Lung (tissue), 16 donors: ENCODE measurements around the gene DCLRE1B. TPM values are rescaled to one million over a fixed set of nuclear protein-coding genes. Genes with fewer than 3 reads are reported as not detected.

Experiments used
- ATAC-seq: fragments of 200-7000 bp; cut with Tn5 transposase; one replicate; pipeline ENCODE4 v1.9.1; 2020; ENCODE audit warnings: moderate number of reproducible peaks; ENCODE audit not compliant: insufficient read depth, low FRiP score
- DNase-seq, 3 donors: peaks; one replicate each; pipeline ENCODE4 v3.0.0-alpha.2; 2013 to 2017
- H3K27ac ChIP-seq, 2 donors: one replicate each; pipeline ENCODE4 v1.5.1; 2013; ENCODE audit warnings: mild to moderate bottlenecking in 2 of 2, moderate library complexity in 2 of 2, control low read depth in 1 of 2, inconsistent platforms in 1 of 2, low read depth in 1 of 2, low read length in 1 of 2
- H3K27me3 ChIP-seq, 3 donors: one replicate each; pipeline ENCODE4 v1.5.1; 2013; ENCODE audit warnings: low read length in 2 of 3; ENCODE audit not compliant: control insufficient read depth in 3 of 3, insufficient read depth in 3 of 3
- H3K36me3 ChIP-seq, 4 donors: one replicate each; pipeline ENCODE4 v1.5.1; 2013; ENCODE audit warnings: low read length in 4 of 4, mild to moderate bottlenecking in 1 of 4, moderate library complexity in 1 of 4; ENCODE audit not compliant: control insufficient read depth in 4 of 4, insufficient read depth in 4 of 4
- H3K4me1 ChIP-seq, 5 donors: one replicate each; pipeline ENCODE4 v1.5.1; 2013; ENCODE audit warnings: low read length in 5 of 5, mild to moderate bottlenecking in 2 of 5, moderate library complexity in 1 of 5; ENCODE audit not compliant: control insufficient read depth in 5 of 5, insufficient read depth in 5 of 5
- H3K4me3 ChIP-seq: one replicate; pipeline ENCODE4 v1.5.1; 2013; ENCODE audit warnings: mild to moderate bottlenecking, control low read depth, moderate library complexity
- H3K9ac ChIP-seq, 2 donors: one replicate each; pipeline ENCODE4 v1.5.1; 2013; ENCODE audit warnings: low read length in 2 of 2, control low read depth in 1 of 2; ENCODE audit not compliant: insufficient read depth in 1 of 2
- H3K9me3 ChIP-seq, 4 donors: one replicate each; pipeline ENCODE4 v1.5.1; 2013; ENCODE audit warnings: low read length in 3 of 4, mild to moderate bottlenecking in 1 of 4, moderate library complexity in 1 of 4; ENCODE audit not compliant: control insufficient read depth in 4 of 4, insufficient read depth in 3 of 4
- WGBS, 2 donors: extraction: QIAGEN DNeasy Blood & Tissue Kit; methylation state at CpG; one replicate each; pipeline ENCODE4 v1.1.7; 2013; 5-methylcytosine and 5-hydroxymethylcytosine counted together
- long read RNA-seq, 5 donors: transcript quantifications; one replicate each; lab custom pipeline, GENCODE V29; 2026
- polyA plus RNA-seq, 2 donors: library from polyadenylated mRNA; stranded (reverse); fragments of 200-250 nt; gene quantifications; one replicate each; pipeline ENCODE4 v1.2.1, GENCODE V29; 2013
- total RNA-seq, 2 donors: library from RNA; depleted of rRNA in 1 of 2; stranded (reverse); fragments of >200 nt in 1 of 2; gene quantifications; one replicate each; pipeline ENCODE4 v1.2.1, GENCODE V29; 2014 to 2021
- TF ChIP-seq, protein P1 (sequence below): IDR thresholded peaks from 2 replicates; pipeline ENCODE4 v1.5.1; 2012; ENCODE audit warnings: mild to moderate bottlenecking; ENCODE audit errors: control extremely low read depth, extremely low read depth
- donor health status: control.
- donor health status: control.
- donor health status: Bipolar disorder and iron deficiency.
- donor health status: healthy.
- donor health status: DM: yes; HTN: yes; CAD: no.

Gene DCLRE1B
- total RNA-seq: 1 to 10 TPM; 4.9 to 7.8 TPM
- polyA plus RNA-seq: 1 to 10 TPM; 2.6 to 5.5 TPM
- long read RNA-seq, donor 1, transcript DCLRE1B-201 (4 exons, 3,940 nt): major isoform, 8 of 10 reads
- long read RNA-seq, donor 1, partial matches to known transcripts: 0 of 10 reads
- long read RNA-seq, donor 1, other reads (novel, unspliced or antisense): 0 of 10 reads
- long read RNA-seq, donor 2, partial matches to known transcripts: 0 of 2 reads
- long read RNA-seq, donor 2, other reads (novel, unspliced or antisense): 0 of 2 reads
- long read RNA-seq, donor 3, partial matches to known transcripts: 0 of 2 reads
- long read RNA-seq, donor 3, other reads (novel, unspliced or antisense): 0 of 2 reads
- long read RNA-seq, donor 4, partial matches to known transcripts: 0 of 1 reads
- long read RNA-seq, donor 4, other reads (novel, unspliced or antisense): 0 of 1 reads
- long read RNA-seq, donor 5, transcript DCLRE1B-201 (4 exons, 3,940 nt): major isoform, 7 of 8 reads
- long read RNA-seq, donor 5, partial matches to known transcripts: 0 of 8 reads
- long read RNA-seq, donor 5, other reads (novel, unspliced or antisense): 0 of 8 reads

GRCh38 chr1:113904674-113905434, at the start of gene DCLRE1B, which contains the start of gene AP4B1:
Gene DCLRE1B, plus strand, starts transcription at chr1:113905326. Its CDS starts 261 bp downstream, at chr1:113905587.
Gene AP4B1, minus strand, starts transcription at chr1:113904799. Its CDS starts 82 bp downstream, at chr1:113904717.
- Histone ChIP-seq H3K4me3 (peak within 1 kb of the TSS; percentile 74), H3K4me1 (peaks cover 3 to 11% (median 4%) of the 10 kb centered on the region in 5 donors), H3K36me3 (peaks cover under 1 to 22% (median 12%) of the 10 kb centered on the region in 4 donors), H3K9ac (peak within 1 kb of the TSS; percentile 91 to 94), H3K27ac (peak within 1 kb of the TSS; percentile 51 to 97), H3K27me3 (no peaks in the 10 kb centered on the region), H3K9me3 (no peaks in the 10 kb centered on the region)
- DNase-seq: peak; percentile 100
- TF ChIP-seq, protein P1, sequence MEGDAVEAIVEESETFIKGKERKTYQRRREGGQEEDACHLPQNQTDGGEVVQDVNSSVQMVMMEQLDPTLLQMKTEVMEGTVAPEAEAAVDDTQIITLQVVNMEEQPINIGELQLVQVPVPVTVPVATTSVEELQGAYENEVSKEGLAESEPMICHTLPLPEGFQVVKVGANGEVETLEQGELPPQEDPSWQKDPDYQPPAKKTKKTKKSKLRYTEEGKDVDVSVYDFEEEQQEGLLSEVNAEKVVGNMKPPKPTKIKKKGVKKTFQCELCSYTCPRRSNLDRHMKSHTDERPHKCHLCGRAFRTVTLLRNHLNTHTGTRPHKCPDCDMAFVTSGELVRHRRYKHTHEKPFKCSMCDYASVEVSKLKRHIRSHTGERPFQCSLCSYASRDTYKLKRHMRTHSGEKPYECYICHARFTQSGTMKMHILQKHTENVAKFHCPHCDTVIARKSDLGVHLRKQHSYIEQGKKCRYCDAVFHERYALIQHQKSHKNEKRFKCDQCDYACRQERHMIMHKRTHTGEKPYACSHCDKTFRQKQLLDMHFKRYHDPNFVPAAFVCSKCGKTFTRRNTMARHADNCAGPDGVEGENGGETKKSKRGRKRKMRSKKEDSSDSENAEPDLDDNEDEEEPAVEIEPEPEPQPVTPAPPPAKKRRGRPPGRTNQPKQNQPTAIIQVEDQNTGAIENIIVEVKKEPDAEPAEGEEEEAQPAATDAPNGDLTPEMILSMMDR: peak; percentile 90
- WGBS, 2 donors: 0 to 1% methylated on average over 67 of the region's 67 CpGs
- ATAC-seq: peak; percentile 96

- WGBS, 2 donors: 87 to 98% methylated on average over 4 of the region's 4 CpGs
- TF ChIP-seq, protein P1: no peak
- Histone ChIP-seq H3K4me1 (no peaks in the 10 kb centered on the region), H3K9me3 (no peaks in the 10 kb centered on the region), H3K4me3 (no peak overlapping the region), H3K27ac (no peak overlapping the region), H3K27me3 (no peaks in the 10 kb centered on the region), H3K36me3 (no peaks in the 10 kb centered on the region), H3K9ac (no peak overlapping the region)
- DNase-seq: no peak
- no peak for ATAC-seq
These were observed 49.3 kb upstream of the DCLRE1B start for GRCh38 chr1:113855630-113856400.

GRCh38 chr1:113856401-113856790, 48.7 kb upstream of the DCLRE1B start:
- no peaks in the 10 kb centered on the region for H3K4me1 ChIP-seq
- no peak overlapping the region for H3K27ac ChIP-seq
- H3K27me3 ChIP-seq: no peaks in the 10 kb centered on the region
- 96% methylated on average over 2 of the region's 2 CpGs for WGBS, 2 donors
- no peak overlapping the region for H3K4me3 ChIP-seq
- DNase-seq: no peak
- no peak overlapping the region for H3K9ac ChIP-seq
- H3K9me3 ChIP-seq: no peaks in the 10 kb centered on the region
- no peak for ATAC-seq
- TF ChIP-seq, protein P1: no peak
- no peaks in the 10 kb centered on the region for H3K36me3 ChIP-seq
